AG10803 (cell line): Measurements from ENCODE around the gene ADAMTS2.

Experiments used
- DNase-seq: peaks from one replicate; pipeline ENCODE4 v3.0.0; 2010; ENCODE audit warnings: low read depth
- H3K4me3 ChIP-seq: 2 replicates; pipeline ENCODE4 v1.5.1; 2011; ENCODE audit warnings: mild to moderate bottlenecking, low read length, control low read depth
- TF ChIP-seq, protein P1 (sequence below): conservative IDR thresholded peaks from 2 replicates; pipeline ENCODE4 v1.5.1; 2011; ENCODE audit warnings: mild to moderate bottlenecking, low read length, control low read depth, inconsistent platforms

The ADAMTS2 gene

GRCh38 chr5:179312557-179313235, 32.6 kb downstream of the ADAMTS2 start:
- TF ChIP-seq, protein P1, sequence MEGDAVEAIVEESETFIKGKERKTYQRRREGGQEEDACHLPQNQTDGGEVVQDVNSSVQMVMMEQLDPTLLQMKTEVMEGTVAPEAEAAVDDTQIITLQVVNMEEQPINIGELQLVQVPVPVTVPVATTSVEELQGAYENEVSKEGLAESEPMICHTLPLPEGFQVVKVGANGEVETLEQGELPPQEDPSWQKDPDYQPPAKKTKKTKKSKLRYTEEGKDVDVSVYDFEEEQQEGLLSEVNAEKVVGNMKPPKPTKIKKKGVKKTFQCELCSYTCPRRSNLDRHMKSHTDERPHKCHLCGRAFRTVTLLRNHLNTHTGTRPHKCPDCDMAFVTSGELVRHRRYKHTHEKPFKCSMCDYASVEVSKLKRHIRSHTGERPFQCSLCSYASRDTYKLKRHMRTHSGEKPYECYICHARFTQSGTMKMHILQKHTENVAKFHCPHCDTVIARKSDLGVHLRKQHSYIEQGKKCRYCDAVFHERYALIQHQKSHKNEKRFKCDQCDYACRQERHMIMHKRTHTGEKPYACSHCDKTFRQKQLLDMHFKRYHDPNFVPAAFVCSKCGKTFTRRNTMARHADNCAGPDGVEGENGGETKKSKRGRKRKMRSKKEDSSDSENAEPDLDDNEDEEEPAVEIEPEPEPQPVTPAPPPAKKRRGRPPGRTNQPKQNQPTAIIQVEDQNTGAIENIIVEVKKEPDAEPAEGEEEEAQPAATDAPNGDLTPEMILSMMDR: no peak
- no peak overlapping the region for H3K4me3 ChIP-seq
- peak; percentile 40 for DNase-seq

DNA sequence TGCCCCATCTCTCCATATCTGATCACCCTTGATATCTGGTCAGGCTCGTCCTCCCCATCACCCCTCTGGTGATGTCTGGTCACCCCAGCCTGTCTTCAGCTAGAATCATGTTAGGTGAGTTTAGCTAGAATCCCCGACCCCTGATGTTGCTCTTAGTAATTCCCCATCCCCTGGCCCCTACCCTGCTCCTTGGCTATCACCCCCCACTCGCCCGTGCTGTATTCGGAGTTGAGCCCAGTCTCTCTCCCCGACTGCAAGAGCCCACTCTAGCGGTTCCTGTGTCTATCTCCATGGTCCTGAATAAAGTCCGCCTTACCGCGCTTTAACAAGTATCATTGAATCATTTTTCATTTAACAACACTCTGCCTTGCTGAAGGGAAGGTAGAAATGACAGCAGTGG, 33.7 kb downstream of the ADAMTS2 start:
- H3K4me3 ChIP-seq: no peak overlapping the region
- TF ChIP-seq, protein P1: no peak
- DNase-seq: no peak

DNA sequence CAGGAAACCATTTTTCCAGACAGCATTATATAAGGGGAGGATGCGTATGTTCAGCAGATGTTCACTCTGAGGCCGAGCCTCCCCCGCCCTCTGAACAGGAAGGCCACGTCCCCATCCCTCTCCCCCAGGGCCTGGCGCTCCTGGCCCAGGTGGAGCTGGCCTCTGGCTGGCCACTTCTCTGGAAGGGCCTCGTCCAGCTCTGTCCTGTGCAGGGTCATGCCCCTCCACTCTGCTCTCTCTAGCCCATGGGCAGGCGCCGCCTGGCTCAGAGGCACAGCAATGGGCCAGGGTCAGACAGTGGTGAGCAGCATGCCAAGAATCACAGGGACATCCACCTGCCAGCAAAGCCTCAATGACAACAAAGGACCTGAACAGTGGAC, 34.2 kb downstream of the ADAMTS2 start:
- TF ChIP-seq, protein P1: no peak
- DNase-seq: peak; percentile 43
- no peak overlapping the region for H3K4me3 ChIP-seq

DNA sequence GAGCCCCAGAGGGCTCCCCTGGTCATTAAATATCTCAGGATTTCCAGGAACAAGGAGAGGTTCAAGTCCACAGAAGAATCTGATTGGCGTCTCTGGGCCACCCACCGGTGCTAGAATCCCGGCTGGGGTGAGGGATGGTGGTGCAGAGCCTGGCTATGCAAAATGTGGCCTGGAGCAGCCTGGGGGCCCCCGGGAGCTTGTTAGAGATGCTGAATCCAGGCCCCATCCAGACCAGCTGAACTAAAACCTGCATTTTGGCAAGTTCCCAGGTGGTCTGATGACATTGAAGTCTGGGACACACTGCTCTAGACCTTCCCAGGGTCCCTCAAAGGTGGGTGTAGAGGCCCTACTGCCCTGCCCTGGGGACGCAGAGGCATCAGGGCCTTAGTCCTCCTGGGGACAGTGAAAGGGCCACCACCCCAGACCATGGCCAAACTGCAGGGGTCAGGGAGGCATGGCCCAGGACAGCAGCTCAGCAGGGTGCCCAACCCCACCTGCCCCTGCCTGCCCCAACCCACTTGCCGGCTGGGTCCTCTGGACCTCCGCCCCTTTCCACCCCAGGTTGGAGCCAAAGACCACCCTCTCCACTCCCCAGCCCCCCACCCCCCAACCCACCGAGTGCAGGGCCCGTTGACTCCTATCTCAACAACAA, 34.7 kb downstream of the ADAMTS2 start:
- DNase-seq: no peak
- TF ChIP-seq, protein P1: no peak
- no peak overlapping the region for H3K4me3 ChIP-seq

GRCh38 chr5:179309751-179310320, 35.4 kb downstream of the ADAMTS2 start:
- DNase-seq: no peak
- TF ChIP-seq, protein P1: no peak
- H3K4me3 ChIP-seq: no peak overlapping the region

GRCh38 chr5:179309383-179309670, 35.9 kb downstream of the ADAMTS2 start:
- DNase-seq: no peak

More at GRCh38 chr5:179309383-179309670, 35.9 kb downstream of the ADAMTS2 start:
- TF ChIP-seq, protein P1: no peak
- H3K4me3 ChIP-seq: no peak overlapping the region
